GM10266 (cell line): Measurements from ENCODE around the gene ODR4.
A peak's percentile ranks its signal among the peaks of the same experiment; 100 is the strongest.
"Not testable (repeated sequence)": the region's sequence is repeated elsewhere in the genome, so short reads cannot be mapped to it uniquely, and the experiment has no call there.

Source experiments
- DNase-seq: peaks from one replicate; pipeline ENCODE4 v3.0.0; 2012; ENCODE audit errors: extremely low spot score
- CTCF ChIP-seq: IDR thresholded peaks from 2 replicates; pipeline ENCODE4 v1.5.1; 2012; ENCODE audit warnings: mild to moderate bottlenecking, low read depth; ENCODE audit not compliant: control insufficient read depth, insufficient read depth; ENCODE audit errors: missing control alignments

Gene ODR4

DNA sequence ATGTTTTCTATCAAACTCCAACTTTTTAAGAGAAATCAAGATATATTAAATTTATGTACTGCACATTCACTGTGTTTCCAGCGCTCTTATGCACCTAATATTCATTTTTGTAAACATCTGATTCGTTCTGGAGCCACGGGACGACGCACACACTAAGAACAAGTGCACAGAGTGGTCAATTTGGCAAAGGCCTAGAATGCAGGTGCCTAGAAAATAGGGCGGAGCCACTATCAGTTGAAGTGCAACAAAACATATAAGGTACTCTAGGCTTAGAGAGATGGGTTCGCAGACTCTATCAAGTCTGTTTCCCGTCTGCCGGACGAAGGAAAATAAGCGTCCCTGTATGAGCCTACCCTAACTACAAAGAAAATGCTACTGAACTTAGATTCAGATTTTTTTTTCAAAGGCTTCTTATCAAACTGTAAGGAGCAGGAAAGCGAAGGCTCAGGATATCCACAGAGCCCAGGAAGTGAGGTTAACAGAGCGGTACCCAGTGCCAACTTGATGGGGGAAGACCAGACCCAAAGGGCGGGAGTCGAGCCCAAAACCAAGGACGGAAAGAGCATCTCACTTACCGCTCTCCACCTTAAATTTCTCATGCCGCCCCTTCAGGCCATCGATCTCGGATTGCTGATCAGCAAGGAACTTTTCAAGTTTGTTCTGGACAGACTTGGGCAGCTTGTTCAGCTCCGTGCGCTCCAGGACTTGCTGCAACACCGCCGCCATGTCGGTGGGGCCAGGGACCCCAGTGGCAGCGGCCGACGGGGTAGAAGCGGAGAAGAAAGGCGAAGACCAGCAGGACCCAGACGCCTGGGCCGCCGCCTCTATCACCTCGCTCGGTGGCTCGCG is 1.1 kb upstream of the ODR4 start:
- TF ChIP-seq CTCF: no peak
- DNase-seq: peak; percentile 32

DNA sequence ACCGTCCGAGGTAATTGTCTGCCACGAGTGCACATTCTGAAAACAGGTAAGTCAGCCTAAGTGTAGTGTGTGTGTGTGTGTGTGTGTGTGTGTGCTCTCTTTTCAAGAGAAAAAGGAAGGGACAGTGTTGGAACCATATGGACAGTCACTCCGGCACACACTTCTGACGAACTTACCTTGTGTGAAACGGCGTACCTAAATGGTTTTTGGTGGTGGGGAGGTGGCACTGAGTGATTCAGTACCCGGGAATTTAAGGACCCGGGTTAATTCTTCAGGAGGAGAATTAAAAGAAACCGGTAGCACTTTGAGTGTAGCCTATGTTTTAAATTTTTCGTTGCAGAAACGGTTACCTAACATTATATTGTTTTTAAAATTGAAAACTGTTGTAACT is 286 bp downstream of the ODR4 start:
- no peak for DNase-seq
- no peak for TF ChIP-seq CTCF

DNA sequence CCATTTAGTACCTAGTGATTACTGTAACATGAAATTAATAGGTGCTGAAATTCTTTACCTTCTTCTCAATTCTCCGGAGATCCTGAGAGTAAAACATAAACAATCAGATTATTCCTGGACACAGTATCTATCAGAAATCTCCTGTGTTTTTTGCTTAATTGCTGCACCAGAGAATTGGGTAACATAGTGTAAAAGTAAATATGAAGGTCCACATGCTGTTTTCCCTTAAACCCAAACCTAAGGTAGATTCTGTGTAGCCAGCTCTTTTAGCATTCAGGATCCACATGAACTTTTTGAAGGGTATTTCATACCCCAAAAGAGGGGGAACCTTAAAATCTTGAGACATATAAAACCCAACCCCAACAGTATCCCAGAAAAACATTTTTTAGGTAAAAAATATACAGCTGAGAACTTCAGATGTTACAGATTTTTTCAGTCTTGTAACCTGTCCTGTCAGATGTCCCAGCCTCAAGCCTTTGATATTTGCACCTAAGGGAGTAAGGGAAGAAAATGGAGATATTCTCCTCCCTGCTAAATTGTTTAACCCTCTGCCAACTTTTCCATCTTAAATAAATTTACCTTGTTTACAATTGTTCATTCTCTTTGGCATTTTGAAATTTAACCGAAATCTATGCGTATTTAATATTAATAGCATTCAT is 11.2 kb downstream of the ODR4 start:
- DNase-seq: no peak
- no peak for TF ChIP-seq CTCF

DNA sequence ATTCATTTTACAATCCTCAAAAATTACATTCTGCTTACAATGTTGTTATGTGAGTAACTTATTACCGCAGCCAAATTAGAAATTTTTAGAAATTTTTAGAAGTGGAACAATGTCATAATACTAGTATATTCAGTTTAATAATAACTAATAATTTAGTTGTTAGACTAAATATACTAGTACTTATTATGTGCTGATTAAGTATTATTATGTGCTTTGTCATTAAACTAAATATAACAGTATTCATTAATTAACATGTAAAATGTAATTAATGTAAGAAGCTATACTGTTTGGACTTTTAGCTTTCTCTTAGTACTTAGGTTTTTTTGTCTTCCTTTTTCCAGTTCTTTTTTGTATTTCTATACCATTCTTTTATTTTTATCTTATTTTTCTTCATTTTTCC is 15.3 kb downstream of the ODR4 start:
- no peak for TF ChIP-seq CTCF
- no peak for DNase-seq

DNA sequence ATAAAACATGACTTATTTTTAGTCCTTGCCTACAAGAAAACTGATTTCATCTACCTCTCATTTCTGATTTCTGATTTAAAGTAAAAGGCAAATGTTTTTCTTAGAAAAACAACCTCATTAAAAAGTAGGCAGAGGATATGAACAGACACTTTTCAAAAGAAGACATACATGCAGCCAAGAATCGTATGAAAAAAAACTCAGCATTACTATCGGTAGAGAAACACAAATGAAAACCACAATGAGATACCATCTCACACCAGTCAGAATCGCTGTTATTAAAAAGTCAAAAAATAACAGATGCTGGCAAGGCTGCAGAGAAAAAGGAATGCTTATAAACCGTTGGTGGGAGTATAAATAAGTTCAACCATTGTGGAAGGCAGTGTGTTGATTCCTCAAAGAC is 16.2 kb downstream of the ODR4 start:
- DNase-seq: no peak
- TF ChIP-seq CTCF: no peak

DNA sequence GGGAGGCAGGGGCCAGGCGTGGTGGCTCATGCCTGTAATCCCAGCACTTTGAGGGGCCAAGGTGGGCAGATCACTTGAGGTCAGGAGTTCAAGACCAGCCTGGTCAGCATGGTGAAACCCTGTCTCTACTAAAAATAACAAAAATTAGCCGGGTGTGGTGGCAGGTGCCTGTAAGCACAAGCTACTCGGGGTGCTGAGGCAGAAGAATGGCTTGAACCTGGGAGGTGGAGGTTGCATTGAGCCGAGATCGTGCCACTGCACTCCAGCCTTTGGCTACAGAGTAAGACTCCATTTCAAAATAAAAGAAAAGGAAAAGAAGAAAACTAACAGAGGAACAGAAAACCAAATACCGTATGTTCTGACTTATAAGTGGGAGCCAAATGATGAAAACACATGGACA is 17.1 kb downstream of the ODR4 start:
- not testable (repeated sequence) for DNase-seq

DNA sequence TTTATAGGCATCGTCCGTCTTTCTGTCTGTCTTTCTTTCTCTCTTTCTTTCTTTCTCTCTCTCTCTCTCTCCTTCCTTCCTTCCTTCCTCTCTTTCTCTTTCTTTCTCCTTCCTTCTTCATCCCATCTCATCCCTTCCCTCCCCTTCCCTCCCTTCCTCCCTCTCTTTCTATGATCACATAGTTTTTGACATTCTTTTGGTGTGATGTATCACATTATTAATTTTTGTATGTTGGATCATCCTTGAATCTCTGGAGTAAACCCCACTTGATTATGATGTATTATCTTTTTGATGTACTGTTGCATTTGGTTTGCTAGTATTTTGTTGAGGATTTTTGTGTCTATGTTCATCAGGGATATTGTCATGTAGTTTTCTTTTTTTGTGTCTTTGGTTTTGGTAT is 25.8 kb downstream of the ODR4 start:
- DNase-seq: not testable (repeated sequence)

GRCh38 chr1:186403632-186404031 is 28.0 kb downstream of the ODR4 start:
- no peak for DNase-seq
- TF ChIP-seq CTCF: no peak
